Stimulated activated CD8-positive, alpha-beta memory T cell treated with anti-CD3 and anti-CD28 coated beads, Interleukin-2, amount 100 ng/mL, for 1 hour (primary cell): ENCODE measurements around the gene MPZL3.
"Not testable (repeated sequence)": the region's sequence is repeated elsewhere in the genome, so short reads cannot be mapped to it uniquely, and the experiment has no call there.

Experiments
- DNase-seq, 2 donors: peaks; one replicate each; pipeline ENCODE4 v3.0.0-alpha.2; 2020; ENCODE audit warnings: low read depth in 2 of 2

The MPZL3 gene

GRCh38 chr11:118184784-118185579 lies 67.2 kb downstream of the MPZL3 start:
- DNase-seq = no peak

DNA sequence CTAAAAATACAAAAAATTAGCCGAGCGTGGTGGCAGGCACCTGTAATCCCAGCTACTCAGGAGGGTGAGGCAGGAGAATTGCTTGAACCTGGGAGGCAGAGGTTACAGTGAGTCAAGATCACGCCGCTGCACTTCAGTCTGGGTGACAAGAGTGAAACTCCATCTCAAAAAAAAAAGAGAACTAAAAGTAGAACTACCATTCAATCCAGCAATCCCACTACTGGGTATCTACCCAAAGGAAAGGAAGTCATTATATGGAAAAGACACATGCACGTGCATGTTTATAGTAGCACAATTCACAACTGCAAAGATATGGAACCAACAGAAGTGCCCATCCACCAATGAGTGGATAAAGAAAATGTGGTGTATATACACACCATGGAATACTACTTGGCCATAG lies 68.5 kb downstream of the MPZL3 start:
- DNase-seq = not testable (repeated sequence)

DNA sequence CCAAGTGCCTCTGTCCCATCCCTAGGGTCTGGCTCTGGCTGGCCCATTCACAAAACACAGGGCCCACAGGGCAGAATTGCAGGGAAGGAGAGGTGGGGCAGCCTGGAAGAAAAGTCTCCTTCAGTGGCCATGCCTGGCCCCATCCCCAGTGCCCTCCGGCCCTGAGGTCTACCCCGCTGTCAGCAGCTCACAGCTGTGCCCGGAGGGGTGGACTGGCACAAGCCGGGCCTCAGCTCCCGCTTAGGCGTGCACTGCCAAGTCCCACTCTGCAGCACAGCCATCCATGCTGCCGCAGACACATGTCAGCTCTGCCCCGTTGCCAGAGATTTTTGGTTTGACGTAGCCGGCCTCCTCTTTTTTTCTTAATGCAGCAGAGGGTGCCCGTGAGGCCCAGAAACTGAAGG lies 71.9 kb downstream of the MPZL3 start:
- no peak for DNase-seq

- DNase-seq = no peak
These were observed 75.4 kb downstream of the MPZL3 start for GRCh38 chr11:118176778-118177134.
